NB4 (cell line): Measurements from ENCODE around the gene GPR84.

Source experiments
- DNase-seq: peaks from one replicate; pipeline ENCODE4 v3.0.0; 2010; ENCODE audit warnings: low read depth
- H3K4me3 ChIP-seq: one replicate; pipeline ENCODE4 v1.5.1; 2011; ENCODE audit warnings: mild to moderate bottlenecking, low read depth, low read length, moderate library complexity
- CTCF ChIP-seq: IDR thresholded peaks from one replicate; pipeline ENCODE4 v1.5.1; 2012; ENCODE audit warnings: low read depth, low read length
- MAX ChIP-seq: IDR thresholded peaks from 2 replicates; pipeline ENCODE4 v1.6.1; 2011; ENCODE audit warnings: low read depth, low read length
- MYC ChIP-seq: IDR thresholded peaks from 2 replicates; pipeline ENCODE4 v1.6.1; 2011; ENCODE audit warnings: low read depth, low read length
- POLR2A ChIP-seq: IDR thresholded peaks from 2 replicates; pipeline ENCODE4 v1.6.1; 2011; ENCODE audit warnings: mild to moderate bottlenecking; ENCODE audit not compliant: insufficient read length; ENCODE audit errors: extremely low read depth

The GPR84 gene

GRCh38 chr12:54341378-54342300, 22.6 kb downstream of the GPR84 start:
- TF ChIP-seq MAX, result no peak
- TF ChIP-seq CTCF, result no peak
- H3K4me3 ChIP-seq, result no peak overlapping the region
- no peak for DNase-seq

- TF ChIP-seq MYC, result no peak
- no peak for TF ChIP-seq MAX
- TF ChIP-seq CTCF, result no peak
- DNase-seq, result no peak
- no peak overlapping the region for H3K4me3 ChIP-seq
These were observed 23.4 kb downstream of the GPR84 start for GRCh38 chr12:54340846-54341245.

GRCh38 chr12:54338698-54339296, 25.5 kb downstream of the GPR84 start:
- H3K4me3 ChIP-seq, result no peak overlapping the region
- no peak for TF ChIP-seq MAX
- no peak for TF ChIP-seq CTCF
- no peak for TF ChIP-seq MYC
- TF ChIP-seq POLR2A, result no peak
- no peak for DNase-seq

GRCh38 chr12:54337854-54338650, 26.2 kb downstream of the GPR84 start:
- DNase-seq, result no peak
- TF ChIP-seq POLR2A, result no peak
- TF ChIP-seq CTCF, result no peak
- TF ChIP-seq MYC, result no peak
- no peak for TF ChIP-seq MAX
- H3K4me3 ChIP-seq, result no peak overlapping the region

GRCh38 chr12:54337280-54337842, 26.9 kb downstream of the GPR84 start:
- DNase-seq, result no peak
- TF ChIP-seq MAX (no peak), MYC (no peak)
- H3K4me3 ChIP-seq, result no peak overlapping the region
